Fibroblast of peridontal ligament (primary cell): Measurements from ENCODE around the gene PLAC9.
"Not testable (repeated sequence)": the region's sequence is repeated elsewhere in the genome, so short reads cannot be mapped to it uniquely, and the experiment has no call there.

Source experiments
- DNase-seq: peaks from one replicate; pipeline ENCODE4 v3.0.0-alpha.2; 2010; ENCODE audit errors: extremely low read depth

PLAC9 gene, protein sequence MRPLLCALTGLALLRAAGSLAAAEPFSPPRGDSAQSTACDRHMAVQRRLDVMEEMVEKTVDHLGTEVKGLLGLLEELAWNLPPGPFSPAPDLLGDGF

DNA sequence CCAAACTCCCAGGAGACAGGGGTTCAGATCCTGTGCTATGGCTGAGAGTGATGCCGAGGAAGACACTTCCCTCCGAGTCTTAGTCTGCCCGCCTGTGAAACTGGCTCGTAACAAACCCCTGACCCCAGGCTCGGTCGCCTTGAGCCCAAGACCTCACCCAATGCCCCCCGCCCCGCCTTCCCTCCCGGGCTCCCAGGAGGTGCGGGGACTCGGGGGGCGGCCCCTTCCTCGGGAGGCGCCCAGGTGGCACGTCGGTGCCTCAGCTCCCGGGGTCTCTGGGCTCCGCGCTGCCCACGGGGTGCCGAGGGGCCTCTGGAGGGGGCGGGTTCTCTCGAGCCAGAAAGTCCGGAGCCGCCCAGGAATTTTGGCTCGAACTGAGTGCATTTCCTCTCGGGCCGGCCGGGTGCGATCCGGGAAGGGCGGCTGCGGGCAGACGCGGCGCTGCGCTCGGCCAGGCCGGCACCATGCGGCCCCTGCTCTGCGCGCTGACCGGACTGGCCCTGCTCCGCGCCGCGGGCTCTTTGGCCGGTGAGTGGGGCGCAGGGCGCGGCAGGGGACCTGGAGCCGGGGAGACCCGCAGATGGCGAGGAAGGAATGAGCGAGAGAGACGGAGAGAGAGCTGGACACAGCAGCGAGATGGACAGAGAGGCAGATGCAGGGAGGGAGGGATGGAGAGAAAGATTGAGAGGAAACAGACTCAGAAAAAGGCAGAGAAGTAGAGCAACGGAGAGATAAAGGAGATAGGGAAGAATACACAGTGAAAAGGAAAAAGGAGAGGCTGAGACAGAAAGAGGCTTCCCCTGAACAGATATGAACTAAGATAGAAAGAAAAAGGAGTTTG, at the start of gene PLAC9:
Gene PLAC9 (plus strand): TSS at position 432 of the 841 bp plus-strand sequence. CDS start 33 bp downstream, at position 465.
- DNase-seq, result no peak

DNA sequence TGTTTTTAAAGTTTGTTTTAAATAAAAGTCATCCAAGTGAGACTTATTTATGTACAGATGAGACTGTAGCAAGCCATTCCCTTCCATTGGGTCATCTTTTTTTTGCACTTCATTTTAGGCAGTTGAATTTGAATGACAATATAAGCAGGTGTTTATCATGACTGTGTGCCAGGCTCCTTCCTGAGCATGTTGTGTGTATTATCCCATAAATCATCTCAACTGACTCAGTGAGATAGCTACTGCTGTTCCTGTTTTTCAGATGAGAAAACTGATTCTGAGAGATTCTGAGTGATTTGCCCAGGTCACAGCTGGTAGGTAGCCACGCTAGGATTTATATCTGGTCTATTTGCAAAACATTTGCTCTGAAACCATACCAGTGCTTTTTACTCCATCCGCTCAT, 42.4 kb upstream of the PLAC9 start:
- no peak for DNase-seq

DNA sequence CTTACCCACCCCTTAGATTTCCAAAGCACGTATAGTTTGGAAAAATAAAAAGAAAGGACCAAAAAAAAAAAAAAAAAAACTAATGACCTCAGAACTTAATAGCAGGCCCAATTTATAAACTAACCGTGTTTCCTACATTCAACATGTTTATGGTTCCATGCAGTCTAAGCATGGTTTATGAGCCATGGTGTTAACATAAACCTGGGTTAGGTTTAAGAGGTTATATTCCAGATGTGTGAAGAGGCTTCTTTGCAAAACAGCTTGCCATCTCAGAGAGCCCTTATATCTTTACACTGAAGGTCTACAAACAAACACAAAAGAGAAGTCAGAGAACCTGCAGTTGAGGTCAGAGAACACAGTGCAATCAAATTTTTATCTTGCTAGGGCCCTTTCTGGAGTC, 38.3 kb upstream of the PLAC9 start:
- DNase-seq, result no peak

DNA sequence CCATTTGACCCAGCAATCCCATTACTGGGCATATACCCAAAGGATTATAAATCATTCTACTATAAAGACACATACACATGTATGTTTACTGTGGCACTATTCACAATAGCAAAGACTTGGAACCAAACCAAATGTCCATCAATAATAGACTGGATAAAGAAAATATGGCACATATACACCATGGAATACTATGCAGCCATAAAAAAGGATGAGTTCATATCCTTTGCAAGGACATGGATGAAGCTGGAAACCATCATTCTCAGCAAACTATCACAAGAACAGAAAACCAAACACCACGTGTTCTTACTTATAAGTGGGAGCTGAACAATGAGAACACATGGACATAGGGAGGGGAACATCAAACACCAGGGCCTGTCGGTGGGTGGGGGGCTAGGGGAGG, 34.3 kb upstream of the PLAC9 start:
- DNase-seq, result not testable (repeated sequence)

DNA sequence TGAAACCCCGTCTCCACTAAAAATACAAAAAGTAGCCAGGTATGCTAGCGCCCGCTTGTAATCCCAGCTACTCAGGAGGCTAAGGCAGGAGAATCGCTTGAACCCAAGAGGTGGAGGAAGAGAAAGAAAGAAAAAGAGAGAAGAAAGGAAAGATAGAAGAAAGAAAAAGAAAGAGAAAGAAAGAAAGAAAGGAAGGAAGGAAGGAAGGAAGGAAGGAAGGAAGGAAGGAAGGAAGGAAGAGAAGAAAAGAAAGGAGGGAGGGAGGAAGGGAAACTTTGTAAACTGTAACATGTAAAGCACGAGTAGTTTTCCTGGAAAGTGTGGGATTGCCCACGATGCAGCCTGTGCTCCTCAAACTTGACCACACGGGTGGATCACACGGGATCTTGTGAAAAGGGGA, 33.2 kb upstream of the PLAC9 start:
- not testable (repeated sequence) for DNase-seq

DNA sequence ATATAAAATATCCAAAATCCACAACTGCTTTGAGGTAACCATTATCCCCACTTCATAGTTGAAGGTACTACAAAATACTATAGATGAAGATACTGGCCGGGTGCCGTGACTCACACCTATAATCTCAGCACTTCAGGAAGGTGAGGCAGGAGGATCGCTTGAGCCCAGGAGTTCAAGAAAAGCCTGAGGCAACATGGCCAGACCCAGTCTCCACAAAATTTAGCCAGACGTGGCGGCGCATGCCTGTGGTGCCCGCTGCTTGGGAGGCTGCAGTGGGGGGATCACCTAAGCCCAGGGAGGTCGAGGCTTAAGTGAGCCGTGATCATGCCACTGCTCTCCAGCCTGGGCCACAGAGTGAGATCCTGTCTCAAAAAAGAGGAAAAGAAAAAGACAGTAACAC, 32.4 kb upstream of the PLAC9 start:
- no peak for DNase-seq

DNA sequence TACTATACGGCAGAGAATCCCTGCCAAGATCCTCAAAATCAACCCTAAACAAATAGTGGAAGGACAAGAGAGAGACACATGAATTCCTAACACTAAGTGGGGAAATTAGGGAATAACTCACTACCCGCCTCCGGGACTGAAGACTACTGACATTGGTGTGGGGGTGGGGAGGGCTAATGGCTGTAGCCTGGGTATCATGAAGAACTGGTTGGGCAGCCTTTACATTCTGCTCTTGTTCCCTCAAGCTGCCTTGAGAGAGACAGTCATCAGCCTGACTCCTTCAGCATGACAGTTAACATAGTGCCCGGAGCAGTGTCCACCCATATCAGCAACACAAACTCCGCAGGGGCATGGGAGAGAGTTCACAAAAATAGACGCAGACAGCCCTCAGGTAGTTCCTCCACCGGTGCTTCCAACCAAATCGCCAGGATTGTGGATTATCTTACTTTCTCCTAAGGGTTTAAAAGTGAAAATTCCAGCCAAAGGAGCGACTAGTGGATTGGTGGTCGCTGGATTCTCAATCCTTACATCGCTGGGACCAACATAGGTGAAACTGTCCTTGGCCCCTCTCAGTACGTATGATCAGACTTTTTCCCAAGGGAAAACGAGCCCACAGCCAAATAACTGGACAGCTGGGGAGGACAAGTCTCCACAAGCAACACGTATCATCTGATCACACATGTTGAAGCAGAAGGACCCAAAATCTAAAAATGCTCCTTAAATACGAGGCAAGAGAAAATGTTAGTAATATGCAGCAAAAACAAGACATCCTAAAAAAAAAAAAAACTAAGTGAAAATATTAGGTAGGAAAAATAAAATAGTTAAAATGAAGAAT, 31.5 kb upstream of the PLAC9 start:
- DNase-seq, result no peak

DNA sequence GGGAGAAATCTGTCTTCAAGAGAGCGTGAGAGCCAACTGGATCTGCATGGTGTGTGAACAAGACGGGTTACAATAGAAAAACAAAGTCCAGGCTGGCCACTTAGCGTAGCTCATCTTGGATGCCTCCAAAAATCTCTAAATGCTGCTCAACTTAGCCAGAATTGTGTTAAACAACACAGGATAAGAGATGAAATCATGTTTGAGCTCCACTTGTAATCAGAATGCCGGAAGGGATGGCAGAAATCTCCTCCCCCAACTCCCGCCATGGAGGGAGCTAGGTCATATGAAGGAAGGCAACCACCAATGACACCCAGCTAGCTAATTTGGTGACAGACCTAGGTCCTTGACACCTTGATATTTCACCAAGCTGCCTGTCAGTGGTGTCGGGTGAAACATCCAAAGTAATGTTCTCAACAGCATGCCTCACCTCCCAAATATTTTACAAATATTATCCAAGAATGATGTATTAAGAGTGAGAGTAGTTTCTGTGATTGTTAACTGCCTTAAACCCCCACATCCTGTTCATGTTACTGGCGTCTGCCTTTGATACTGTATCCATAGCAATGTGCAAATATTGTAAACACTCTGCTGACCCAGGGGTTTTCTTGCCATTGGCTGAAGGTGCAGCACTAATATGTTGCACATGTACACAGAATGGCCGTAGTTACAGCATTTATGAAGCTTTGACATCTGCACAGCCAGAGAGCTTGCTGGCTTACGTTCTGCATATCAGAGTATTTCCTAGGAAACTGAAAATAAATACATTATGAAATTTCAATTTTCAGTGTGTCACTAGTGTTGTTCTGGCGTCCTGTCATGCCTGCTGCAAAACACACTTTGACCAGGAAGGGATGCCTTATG, 28.2 kb upstream of the PLAC9 start:
- peak; percentile 96 for DNase-seq

DNA sequence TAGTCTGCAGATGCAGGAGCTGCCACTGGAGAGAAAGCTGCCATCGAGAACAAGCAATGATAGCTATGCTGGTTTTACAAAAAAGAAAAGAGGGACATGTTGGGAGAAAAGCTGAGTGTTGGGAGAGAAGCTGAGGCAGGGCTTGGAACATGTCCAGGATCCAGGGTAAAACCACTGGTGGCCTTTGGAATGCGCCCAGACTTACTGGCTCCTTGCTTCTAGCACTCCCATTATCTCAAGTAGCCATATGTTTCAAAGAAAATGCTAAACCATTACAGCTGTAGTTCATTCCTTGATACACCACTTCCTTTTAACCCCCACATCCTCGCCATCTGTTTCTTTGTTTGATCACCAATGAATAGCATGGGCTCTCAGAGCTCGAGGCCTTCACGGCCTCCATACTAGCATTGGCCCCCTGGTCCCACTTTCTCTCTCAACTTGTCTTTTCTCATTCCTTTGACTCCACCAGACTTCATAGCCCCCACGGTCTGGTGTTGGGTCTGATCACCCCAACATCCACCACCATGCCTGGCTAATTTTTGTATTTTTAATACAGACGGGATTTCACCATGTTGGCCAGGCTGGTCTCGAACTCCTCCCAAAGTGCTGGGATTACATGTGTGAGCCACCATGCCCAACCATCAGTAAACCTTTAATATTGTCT, 23.8 kb upstream of the PLAC9 start:
- DNase-seq, result no peak

DNA sequence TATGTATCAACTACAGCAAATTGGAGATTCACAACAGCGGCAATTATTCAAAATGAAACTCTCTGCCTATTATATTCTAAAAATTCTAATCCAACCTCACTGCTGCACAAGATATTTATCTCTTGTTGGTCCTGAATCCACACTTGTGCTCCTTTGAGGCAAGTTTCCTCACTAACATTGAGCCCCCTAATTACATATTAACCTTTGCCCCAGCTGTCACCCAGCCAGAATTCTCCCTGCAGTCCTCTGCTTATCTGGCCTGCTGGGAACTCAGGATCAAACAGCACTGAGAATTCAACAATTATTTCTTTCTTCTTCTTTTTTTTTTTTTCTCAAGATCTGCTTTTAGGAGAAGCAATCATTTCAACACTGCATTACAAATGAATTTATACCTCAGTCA, 21.5 kb upstream of the PLAC9 start:
- DNase-seq, result no peak

DNA sequence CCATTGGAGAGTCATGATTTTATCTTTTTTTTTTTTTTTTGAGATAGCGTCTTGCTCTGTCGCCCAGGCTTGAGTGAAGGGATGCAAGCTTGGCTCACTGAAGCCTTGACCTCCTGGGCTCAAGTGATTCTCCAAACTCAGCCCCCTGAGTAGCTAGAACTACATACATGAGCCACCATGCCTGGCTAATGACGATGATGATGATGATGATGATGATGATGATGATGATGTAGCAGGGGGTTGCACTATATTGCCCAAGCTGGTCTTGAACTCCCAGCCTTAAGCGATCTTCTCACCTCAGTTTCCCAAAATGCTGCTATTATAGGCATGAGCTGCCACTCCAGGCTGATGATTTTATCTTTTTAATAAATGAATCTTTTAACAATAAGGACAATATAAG, 13.9 kb upstream of the PLAC9 start:
- no peak for DNase-seq

DNA sequence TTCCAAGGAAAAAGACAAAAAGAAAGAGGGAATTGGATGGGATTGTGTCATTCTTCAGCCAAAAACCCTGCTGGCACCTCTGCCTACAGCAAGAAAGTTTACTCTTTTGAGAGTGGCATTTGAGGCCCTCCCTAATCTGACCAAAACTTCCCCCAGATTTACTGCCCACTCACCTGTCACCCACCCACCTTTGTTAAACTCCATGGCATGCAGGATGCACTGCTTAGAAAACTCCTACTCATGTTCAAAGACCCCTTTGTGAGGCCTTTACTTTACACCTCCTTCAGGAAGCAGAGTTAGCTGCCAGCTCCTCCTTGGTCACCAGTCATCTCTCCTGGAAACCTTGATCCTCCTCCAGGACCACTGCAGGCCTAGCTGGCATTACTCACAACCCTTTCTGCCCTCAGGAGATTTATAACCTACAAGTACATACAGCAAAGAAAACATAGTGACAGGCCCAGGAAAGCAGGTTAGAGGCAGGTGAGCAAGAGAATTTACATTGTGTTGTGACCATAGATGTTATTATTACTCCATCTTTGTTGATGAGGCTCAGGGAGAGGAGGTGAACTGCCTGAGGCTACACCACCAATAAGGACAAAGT, 10.3 kb upstream of the PLAC9 start:
- DNase-seq, result no peak

DNA sequence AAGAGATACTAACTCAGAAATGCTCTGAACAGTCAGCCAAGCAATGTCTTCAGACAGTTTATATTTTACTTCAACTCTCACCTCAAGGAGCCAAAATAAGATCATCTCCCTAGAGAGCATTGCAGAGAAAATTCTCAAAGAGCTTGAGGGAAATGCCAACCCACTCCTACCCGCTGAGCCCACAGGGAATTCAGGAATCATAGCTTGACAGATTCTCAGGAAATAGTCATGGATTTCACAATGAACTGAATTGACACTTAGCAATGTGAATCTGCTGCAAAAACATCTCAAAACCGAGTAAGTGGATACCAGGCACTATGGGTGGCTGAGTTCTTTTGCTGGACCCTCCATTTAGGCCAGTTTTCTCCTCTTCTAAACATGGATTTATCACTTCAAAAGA, 9.8 kb upstream of the PLAC9 start:
- peak; percentile 84 for DNase-seq

DNA sequence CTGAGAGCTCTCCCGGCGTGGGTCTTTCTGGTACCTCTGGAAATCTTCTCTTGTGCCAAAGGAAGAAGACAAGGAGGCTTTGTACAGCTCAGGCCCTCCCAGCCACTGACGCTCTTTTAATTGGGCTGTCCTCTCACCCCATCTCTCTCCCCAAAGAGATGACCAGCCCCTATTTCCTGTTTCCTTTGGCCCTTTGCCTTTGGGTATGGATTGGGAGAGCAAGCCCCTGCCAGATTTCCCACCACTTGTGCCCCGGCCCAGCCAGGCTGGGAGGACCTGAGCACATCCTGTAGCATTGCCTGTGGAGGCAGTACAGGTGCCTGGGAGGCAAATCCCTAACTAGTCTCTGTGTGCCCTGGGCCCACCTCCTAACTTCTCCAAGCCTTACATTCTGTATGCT, 5.7 kb upstream of the PLAC9 start:
- DNase-seq, result no peak

DNA sequence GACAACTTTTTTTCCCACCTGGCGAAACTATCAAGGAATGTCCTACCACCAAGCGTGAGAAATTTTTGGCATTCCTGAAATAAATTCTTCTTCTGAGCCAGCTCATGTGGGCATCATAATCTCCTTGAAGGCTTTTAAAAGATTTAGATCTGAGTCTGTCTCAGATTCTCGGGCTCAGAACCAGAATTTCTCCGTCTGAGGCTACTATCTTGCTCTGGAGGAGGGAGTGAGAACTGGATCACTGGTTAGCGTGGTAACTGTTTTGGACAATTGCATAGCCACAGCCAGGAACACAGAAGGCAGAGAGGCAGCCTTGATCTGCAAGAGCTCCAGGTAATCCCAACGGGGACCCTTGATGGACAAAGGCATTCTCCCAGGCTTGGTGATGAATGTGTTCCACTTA, 1.0 kb upstream of the PLAC9 start:
- no peak for DNase-seq

DNA sequence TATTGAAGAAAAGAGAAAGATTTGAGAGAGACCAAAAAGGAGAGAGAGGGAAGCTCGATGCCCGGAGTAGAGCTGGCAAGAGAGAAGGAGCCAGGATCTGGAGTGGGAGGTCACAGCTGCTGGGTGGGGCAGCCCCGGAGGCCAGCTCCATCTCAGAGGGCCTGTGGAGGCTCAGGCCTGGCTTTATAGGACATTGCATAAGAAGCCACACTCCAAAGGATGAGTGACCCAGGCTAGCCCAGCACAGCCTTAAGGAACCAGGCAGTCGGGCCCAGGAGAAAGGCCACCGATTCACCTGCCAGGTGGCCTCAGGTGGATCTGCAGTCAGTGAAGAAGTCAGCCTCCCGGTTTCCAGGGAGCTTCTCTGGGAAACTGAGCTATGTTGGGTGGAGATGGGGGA, 676 bp downstream of the PLAC9 start:
- peak; percentile 55 for DNase-seq

DNA sequence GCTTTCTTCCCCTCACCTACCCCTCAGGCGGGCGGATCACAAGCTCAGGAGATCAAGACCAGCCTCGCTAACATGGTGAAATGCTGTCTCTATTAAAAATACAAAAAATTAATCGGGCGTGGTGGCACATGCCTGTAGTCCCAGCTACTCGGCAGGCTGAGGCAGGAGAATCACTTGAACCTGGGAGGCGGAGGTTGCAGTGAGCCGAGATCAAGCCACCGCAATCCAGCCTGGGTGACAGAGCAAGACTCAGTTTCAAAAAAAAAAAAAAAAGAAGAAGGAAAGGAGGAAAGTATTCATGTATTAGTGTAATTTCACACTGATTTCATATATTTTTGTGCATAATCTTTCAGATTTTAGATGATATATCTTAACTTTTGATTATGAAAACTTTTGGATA, 1.2 kb downstream of the PLAC9 start:
- DNase-seq, result not testable (repeated sequence)

DNA sequence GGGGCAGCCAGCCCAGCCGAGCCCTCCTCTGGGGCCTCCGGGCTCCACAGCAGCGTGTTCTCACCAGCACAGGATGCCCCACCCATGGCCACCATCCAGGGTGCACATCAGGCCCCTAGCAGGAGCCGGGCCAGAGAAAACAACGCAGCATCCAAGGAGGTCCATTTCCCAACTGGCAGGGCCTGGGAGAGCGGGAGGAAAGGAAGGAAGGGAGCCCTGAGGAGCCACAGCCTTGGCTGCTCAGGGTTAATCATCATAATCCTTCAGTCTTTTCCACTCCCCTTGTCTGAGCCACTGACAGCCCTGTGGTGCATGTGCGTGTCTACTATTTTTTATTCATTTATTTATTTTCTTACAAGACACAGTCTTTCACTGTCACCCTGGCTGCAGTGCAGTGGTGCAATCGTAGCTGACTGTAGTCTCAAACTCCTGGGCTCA, 3.6 kb downstream of the PLAC9 start:
- peak; percentile 96 for DNase-seq

DNA sequence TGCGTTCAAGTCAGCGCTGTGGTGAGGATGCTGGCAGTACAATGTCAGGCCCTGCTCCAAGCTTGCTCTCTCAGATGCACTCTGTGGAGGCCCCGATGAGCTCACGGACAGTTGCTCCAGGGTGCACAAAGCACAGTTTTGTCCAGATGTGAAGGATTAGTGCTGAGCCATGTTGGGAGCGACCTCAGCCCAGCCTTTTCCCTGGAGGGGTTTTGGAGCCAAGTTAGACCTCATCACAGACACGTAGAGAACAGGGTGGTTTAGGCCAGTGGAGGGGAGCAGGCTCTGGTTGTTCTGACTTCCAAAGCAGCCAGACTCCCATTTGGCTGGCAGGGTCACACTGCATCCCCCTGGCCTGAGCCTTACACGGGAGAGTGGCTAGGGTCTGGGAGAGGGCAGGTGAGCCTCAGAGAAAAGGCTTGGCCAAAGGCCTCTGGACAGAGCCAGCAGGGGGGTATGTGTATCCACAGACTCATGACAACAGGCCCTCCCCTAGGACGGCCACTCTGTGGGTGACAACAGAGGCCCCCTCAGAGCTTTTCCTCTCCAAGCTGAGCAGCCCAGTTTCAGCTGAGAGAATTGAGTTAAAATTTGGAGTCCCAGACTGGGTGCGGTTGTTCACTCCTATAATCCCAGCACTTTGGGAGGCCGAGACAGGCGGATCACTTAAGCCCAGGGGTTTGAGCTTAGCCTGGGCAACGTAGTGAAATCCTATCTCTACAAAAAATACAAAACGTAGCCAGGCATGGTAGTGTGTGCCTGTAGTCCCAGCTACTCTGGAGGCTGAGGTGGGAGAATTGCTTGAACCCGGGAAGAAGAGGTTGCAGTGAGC, 4.7 kb downstream of the PLAC9 start:
- peak; percentile 90 for DNase-seq

DNA sequence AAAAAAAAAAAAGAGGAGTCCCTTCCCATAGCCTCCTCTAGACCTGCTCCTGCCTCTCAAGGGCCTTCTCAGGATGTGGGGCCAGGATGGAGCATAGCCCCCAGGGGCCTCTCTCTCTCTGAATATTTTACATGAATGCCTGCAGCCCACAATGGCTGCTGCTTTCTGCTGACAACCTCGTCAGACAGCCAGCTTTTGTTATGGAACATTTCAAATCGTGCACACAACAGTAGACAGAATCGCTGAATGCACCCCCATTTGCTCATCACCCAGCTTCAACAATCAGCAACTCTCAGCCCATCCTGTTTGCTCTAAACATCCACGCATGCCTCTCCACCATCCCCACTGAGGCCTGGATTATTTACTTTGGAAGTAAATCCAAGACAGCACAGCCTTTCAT, 5.4 kb downstream of the PLAC9 start:
- no peak for DNase-seq
